Measurements from ENCODE around the gene MYRF. TPM values are rescaled to one million over a fixed set of nuclear protein-coding genes. Genes with fewer than 3 reads are reported as not detected.

MYRF gene
- total and polyA plus RNA-seq, 2 of the 13 experiments (the other 11 are each of a cell fraction or from before 2014, with no cell fraction given): 10.2 to 25.9 TPM

DNA sequence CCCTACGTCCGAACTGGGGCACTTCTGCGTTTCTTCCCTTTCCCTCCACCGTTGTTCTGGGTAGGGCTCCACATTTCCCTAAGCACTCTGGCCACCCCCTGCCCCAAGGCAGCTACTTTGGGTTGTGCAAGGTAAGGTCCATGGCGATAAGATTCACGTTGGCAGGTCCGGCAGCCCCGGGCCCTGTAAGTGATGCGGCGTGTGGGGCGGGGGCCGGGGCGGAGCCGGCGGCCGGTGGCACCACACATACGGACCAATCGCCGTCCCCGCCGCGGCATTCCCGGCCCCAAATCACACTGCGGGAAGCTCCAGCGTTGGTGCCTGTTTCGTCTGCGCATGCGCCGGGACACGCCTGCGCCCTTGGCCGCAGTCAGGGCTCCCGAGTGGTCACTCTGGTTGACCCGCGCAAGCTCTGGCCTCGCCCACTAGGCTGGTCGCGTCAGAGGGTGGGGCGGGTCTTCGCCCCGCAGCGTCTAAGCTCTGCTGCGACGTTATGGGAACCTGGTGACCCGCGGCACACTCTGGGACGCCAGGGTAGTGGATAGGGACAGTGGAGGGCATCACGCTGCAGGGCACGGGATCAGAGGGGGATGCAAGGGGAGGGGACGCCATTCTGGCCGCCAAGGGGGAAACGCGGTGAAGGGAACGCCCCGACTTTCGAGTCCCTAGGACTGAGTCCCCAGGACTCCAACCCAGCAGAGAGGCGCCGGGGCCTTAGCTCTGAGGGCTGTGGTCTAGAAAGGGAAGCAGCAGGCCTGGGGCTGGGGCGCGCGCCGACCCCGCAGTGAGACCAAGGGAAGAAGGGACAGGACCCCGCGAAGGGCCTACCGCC lies 62.7 kb downstream of the MYRF start (continued):
- TF ChIP-seq ESRRA (CRISPR knock-in tag; IDR thresholded peaks at IDR 0.05; ENCODE audit: low read depth): peak; percentile 60
- peak; percentile 55; the same call in 1 of the 2 replicates for TF ChIP-seq ZNF605 (CRISPR knock-in tag; IDR thresholded peaks at IDR 0.05)
- peak; percentile 88 for TF ChIP-seq HNRNPLL (IDR thresholded peaks at IDR 0.05; ENCODE audit: low read depth, low read length, poor library complexity, severe bottlenecking)
- TF ChIP-seq GFI1 (CRISPR knock-in tag; IDR thresholded peaks at IDR 0.05; ENCODE audit: borderline replicate concordance): 0 out of 2 replicates have a peak, but pooled peaks have one; percentile 76
- TF ChIP-seq CHD4 (IDR thresholded peaks at IDR 0.05; ENCODE audit: borderline replicate concordance, low read length): no peak
- TF ChIP-seq, protein P1, sequence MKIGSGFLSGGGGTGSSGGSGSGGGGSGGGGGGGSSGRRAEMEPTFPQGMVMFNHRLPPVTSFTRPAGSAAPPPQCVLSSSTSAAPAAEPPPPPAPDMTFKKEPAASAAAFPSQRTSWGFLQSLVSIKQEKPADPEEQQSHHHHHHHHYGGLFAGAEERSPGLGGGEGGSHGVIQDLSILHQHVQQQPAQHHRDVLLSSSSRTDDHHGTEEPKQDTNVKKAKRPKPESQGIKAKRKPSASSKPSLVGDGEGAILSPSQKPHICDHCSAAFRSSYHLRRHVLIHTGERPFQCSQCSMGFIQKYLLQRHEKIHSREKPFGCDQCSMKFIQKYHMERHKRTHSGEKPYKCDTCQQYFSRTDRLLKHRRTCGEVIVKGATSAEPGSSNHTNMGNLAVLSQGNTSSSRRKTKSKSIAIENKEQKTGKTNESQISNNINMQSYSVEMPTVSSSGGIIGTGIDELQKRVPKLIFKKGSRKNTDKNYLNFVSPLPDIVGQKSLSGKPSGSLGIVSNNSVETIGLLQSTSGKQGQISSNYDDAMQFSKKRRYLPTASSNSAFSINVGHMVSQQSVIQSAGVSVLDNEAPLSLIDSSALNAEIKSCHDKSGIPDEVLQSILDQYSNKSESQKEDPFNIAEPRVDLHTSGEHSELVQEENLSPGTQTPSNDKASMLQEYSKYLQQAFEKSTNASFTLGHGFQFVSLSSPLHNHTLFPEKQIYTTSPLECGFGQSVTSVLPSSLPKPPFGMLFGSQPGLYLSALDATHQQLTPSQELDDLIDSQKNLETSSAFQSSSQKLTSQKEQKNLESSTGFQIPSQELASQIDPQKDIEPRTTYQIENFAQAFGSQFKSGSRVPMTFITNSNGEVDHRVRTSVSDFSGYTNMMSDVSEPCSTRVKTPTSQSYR (CRISPR knock-in tag; IDR thresholded peaks at IDR 0.05; ENCODE audit: borderline replicate concordance): peak; percentile 15; the same call in 1 of the 2 replicates
- TF ChIP-seq, protein P2, sequence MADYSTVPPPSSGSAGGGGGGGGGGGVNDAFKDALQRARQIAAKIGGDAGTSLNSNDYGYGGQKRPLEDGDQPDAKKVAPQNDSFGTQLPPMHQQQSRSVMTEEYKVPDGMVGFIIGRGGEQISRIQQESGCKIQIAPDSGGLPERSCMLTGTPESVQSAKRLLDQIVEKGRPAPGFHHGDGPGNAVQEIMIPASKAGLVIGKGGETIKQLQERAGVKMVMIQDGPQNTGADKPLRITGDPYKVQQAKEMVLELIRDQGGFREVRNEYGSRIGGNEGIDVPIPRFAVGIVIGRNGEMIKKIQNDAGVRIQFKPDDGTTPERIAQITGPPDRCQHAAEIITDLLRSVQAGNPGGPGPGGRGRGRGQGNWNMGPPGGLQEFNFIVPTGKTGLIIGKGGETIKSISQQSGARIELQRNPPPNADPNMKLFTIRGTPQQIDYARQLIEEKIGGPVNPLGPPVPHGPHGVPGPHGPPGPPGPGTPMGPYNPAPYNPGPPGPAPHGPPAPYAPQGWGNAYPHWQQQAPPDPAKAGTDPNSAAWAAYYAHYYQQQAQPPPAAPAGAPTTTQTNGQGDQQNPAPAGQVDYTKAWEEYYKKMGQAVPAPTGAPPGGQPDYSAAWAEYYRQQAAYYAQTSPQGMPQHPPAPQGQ (CRISPR knock-in tag; IDR thresholded peaks at IDR 0.05; ENCODE audit: borderline replicate concordance): no peak
- TF ChIP-seq BCL6 (CRISPR knock-in tag; IDR thresholded peaks at IDR 0.05): 0 out of 2 replicates have a peak, but pooled peaks have one; percentile 7
- no peak for TF ChIP-seq HNRNPH1 (optimal IDR thresholded peaks at IDR 0.05; ENCODE audit: low read depth, low read length)
- no peak for TF ChIP-seq FOXK2 (IDR thresholded peaks at IDR 0.05)
- TF ChIP-seq EHMT2 (IDR thresholded peaks at IDR 0.05; ENCODE audit: borderline replicate concordance, low read depth, low read length): no peak
- TF ChIP-seq MEF2D (CRISPR knock-in tag; IDR thresholded peaks at IDR 0.05): peak; percentile 85
- no peak; the same call in 1 of the 2 replicates for TF ChIP-seq ZSCAN22 (CRISPR knock-in tag; IDR thresholded peaks at IDR 0.05)
- TF ChIP-seq, protein P3, sequence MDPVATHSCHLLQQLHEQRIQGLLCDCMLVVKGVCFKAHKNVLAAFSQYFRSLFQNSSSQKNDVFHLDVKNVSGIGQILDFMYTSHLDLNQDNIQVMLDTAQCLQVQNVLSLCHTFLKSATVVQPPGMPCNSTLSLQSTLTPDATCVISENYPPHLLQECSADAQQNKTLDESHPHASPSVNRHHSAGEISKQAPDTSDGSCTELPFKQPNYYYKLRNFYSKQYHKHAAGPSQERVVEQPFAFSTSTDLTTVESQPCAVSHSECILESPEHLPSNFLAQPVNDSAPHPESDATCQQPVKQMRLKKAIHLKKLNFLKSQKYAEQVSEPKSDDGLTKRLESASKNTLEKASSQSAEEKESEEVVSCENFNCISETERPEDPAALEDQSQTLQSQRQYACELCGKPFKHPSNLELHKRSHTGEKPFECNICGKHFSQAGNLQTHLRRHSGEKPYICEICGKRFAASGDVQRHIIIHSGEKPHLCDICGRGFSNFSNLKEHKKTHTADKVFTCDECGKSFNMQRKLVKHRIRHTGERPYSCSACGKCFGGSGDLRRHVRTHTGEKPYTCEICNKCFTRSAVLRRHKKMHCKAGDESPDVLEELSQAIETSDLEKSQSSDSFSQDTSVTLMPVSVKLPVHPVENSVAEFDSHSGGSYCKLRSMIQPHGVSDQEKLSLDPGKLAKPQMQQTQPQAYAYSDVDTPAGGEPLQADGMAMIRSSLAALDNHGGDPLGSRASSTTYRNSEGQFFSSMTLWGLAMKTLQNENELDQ (CRISPR knock-in tag; IDR thresholded peaks at IDR 0.05; ENCODE audit: borderline replicate concordance): no peak
- peak; percentile 83; the same call in 1 of the 2 replicates for TF ChIP-seq CHCHD3 (CRISPR knock-in tag; IDR thresholded peaks at IDR 0.05)
- no peak for TF ChIP-seq ZBTB21 (CRISPR knock-in tag; IDR thresholded peaks at IDR 0.05)
- no peak for TF ChIP-seq ZNF432 (CRISPR knock-in tag; IDR thresholded peaks at IDR 0.05; ENCODE audit: borderline replicate concordance)
- TF ChIP-seq ELF1 (CRISPR knock-in tag; IDR thresholded peaks at IDR 0.05): no peak
- TF ChIP-seq SUZ12 (IDR thresholded peaks at IDR 0.05; ENCODE audit: low read depth, low read length): no peak
- 0 out of 2 replicates have a peak, but pooled peaks have one; percentile 16 for TF ChIP-seq ZFAT (CRISPR knock-in tag; conservative IDR thresholded peaks at IDR 0.05)
- TF ChIP-seq CREM (IDR thresholded peaks at IDR 0.05): peak; percentile 69
- no peak for TF ChIP-seq CREM (CRISPR knock-in tag; IDR thresholded peaks at IDR 0.05)
- no peak for TF ChIP-seq ZNF850 (CRISPR knock-in tag; conservative IDR thresholded peaks at IDR 0.05)
- no peak for TF ChIP-seq TBX3 (IDR thresholded peaks at IDR 0.05; ENCODE audit: borderline replicate concordance)

All from HepG2 (cell line).